Transverse colon (tissue), 4 donors: Measurements from ENCODE around the gene CEP162. TPM values are rescaled to one million over a fixed set of nuclear protein-coding genes. Genes with fewer than 3 reads are reported as not detected.

Experiments used
- DNase-seq: peaks from one replicate; pipeline ENCODE4 v3.0.0-alpha.2; 2019
- H3K27ac ChIP-seq, 4 donors: fragments of 200-600 bp; sonication (generic); 2 replicates each; pipeline ENCODE4 v1.5.1; 2016 to 2018; ENCODE audit warnings: inconsistent platforms in 4 of 4
- H3K27me3 ChIP-seq: fragments of 200-600 bp; sonication (generic); 2 replicates; pipeline ENCODE4 v1.5.1; 2017; ENCODE audit warnings: inconsistent platforms
- H3K36me3 ChIP-seq, 4 donors: fragments of 200-600 bp; sonication (generic); 2 replicates each; pipeline ENCODE4 v1.5.1; 2017 to 2019; ENCODE audit warnings: inconsistent platforms in 4 of 4
- H3K4me1 ChIP-seq, 4 donors: fragments of 200-600 bp; sonication (generic); 2 replicates each; pipeline ENCODE4 v1.5.1; 2017 to 2020; ENCODE audit warnings: inconsistent platforms in 4 of 4
- H3K4me3 ChIP-seq, 4 donors: fragments of 200-600 bp; sonication (generic); 1 replicate in 1 of 4; 2 replicates in 3 of 4; pipeline versions ENCODE4 v1.5.1 to v1.6.1; 2017 to 2019; ENCODE audit warnings: inconsistent platforms in 4 of 4
- H3K9me3 ChIP-seq, 2 donors: fragments of 200-600 bp; sonication (generic); 2 replicates each; pipeline ENCODE4 v1.5.1; 2017 to 2019; ENCODE audit warnings: inconsistent platforms in 2 of 2
- EP300 ChIP-seq: sonication (generic); formaldehyde crosslinking; IDR thresholded peaks from one replicate; pipeline ENCODE4 v1.6.1; 2017; ENCODE audit warnings: antibody characterized with exemption, low read depth
- POLR2A ChIP-seq: fragments of 450-650 bp; IDR thresholded peaks from one replicate; pipeline ENCODE4 v1.6.1; 2016; ENCODE audit warnings: antibody characterized with exemption, mild to moderate bottlenecking, moderate library complexity
- POLR2AphosphoS5 ChIP-seq, 3 donors: sonication (generic); formaldehyde crosslinking; IDR thresholded peaks; one replicate each; pipeline ENCODE4 v1.6.1; 2016; ENCODE audit warnings: antibody characterized with exemption in 3 of 3
- WGBS, 2 donors: methylation state at CpG; one replicate each; pipeline ENCODE4 v1.1.5; 2018; ENCODE audit warnings: low coverage in 1 of 2; 5-methylcytosine and 5-hydroxymethylcytosine counted together
- in situ Hi-C, 4 donors: fragments of 200-750 bp; cut with MboI; loops; one replicate each; pipeline versions ENCODE4 v1.15.0 to v1.15.1; 2017; ENCODE audit warnings: low sequenced_read_pairs in 3 of 4, low pct_ligation_motif_present in 1 of 4, low pct_unique_long_range_greater_than_20kb in 1 of 4
- intact Hi-C: fragments of 100-400 bp; cut with DNase I; formaldehyde crosslinking; loops from one replicate; pipeline ENCODE4 v1.15.1; 2023; ENCODE audit warnings: low total_unique reads
- total RNA-seq, 4 donors: library from RNA; depleted of rRNA; stranded (reverse); fragments of >200 nt; gene quantifications; one replicate each; pipeline ENCODE4 v1.1.0, GENCODE V29; 2016
- TF ChIP-seq, protein P1 (sequence below), 5 experiments: fragments of 200-600 bp in 3 of 5; fragments of 450-650 bp in 2 of 5; sonication (generic) in 3 of 5; IDR thresholded peaks; 1 replicate in 2 of 5; 2 replicates in 3 of 5; pipeline ENCODE4 v1.5.1; 2016 to 2017; ENCODE audit warnings: antibody characterized with exemption in 5 of 5, inconsistent platforms in 3 of 5, mild to moderate bottlenecking in 2 of 5, moderate library complexity in 1 of 5

CEP162 gene
- total RNA-seq, 4 donors from 2014 or later = 8.2 to 45.0 (median 9.7) TPM

DNA sequence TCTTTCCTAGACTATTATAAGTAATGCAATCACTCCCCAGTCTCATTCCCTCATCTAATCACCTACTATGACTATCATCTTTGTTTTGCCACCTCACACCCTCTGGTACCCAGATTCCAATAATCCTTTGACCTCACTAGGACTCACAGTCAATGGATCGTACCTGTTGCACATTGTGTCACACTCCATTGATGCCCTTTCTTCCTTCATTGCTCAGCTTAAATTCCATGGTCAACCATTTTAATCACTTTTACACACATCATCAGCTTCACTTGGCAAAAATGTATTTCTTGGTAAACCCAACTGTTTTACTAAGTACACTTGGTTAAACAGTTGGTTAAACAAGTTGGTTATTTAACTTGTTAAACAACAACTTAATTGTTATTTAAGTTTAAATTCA lies 44.0 kb downstream of the CEP162 start:
- in situ Hi-C loops = no loop called here
- Histone ChIP-seq H3K27me3 (no peaks in the 10 kb centered on the region), H3K27ac (no peak overlapping the region), H3K9me3 (no peaks in the 10 kb centered on the region), H3K36me3 (no peaks in the 10 kb centered on the region), H3K4me3 (no peak overlapping the region), H3K4me1 (no peaks in the 10 kb centered on the region)
- no peak for DNase-seq
- TF ChIP-seq POLR2A = no peak
- 100% methylated on average over 1 of the region's 1 CpG for WGBS, 2 donors
- intact Hi-C loops = no loop called here

DNA sequence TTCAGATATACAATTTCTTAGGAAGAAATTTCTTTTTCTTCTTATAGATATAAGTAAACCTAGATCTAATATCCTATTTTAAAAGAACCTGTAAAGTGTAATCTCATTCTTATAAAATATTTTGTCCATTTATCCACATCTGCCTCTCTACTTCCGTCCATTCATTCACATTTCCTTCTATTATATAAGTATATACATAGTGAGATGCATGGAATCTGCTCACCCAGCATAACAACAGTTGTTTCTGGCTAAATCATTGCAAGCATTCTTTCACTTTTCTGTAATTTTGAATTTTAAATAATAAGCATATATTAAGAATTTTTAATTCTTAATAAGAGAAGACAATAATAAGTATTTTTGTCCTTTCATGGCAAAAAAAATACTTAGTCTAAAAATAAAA lies 45.4 kb downstream of the CEP162 start:
- DNase-seq = no peak
- TF ChIP-seq POLR2A (no peak), EP300 (no peak), POLR2AphosphoS5 (IDR thresholded peaks at IDR 0.05) (no peak)
- TF ChIP-seq, protein P1, sequence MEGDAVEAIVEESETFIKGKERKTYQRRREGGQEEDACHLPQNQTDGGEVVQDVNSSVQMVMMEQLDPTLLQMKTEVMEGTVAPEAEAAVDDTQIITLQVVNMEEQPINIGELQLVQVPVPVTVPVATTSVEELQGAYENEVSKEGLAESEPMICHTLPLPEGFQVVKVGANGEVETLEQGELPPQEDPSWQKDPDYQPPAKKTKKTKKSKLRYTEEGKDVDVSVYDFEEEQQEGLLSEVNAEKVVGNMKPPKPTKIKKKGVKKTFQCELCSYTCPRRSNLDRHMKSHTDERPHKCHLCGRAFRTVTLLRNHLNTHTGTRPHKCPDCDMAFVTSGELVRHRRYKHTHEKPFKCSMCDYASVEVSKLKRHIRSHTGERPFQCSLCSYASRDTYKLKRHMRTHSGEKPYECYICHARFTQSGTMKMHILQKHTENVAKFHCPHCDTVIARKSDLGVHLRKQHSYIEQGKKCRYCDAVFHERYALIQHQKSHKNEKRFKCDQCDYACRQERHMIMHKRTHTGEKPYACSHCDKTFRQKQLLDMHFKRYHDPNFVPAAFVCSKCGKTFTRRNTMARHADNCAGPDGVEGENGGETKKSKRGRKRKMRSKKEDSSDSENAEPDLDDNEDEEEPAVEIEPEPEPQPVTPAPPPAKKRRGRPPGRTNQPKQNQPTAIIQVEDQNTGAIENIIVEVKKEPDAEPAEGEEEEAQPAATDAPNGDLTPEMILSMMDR (IDR thresholded peaks at IDR 0.05) = no peak
- intact Hi-C loops (no loop called here), in situ Hi-C loops (no loop called here)
- Histone ChIP-seq H3K9me3 (no peaks in the 10 kb centered on the region), H3K4me1 (no peaks in the 10 kb centered on the region), H3K27ac (no peak overlapping the region), H3K4me3 (no peak overlapping the region), H3K27me3 (no peaks in the 10 kb centered on the region), H3K36me3 (no peaks in the 10 kb centered on the region)
- 82 to 91% methylated on average over 1 of the region's 1 CpG for WGBS, 2 donors

GRCh38 chr6:84177241-84177640 lies 50.2 kb downstream of the CEP162 start:
- peak; percentile 7 for DNase-seq
- in situ Hi-C loops = no loop called here

GRCh38 chr6:84172574-84172973 lies 54.9 kb downstream of the CEP162 start:
- 90 to 100% methylated on average over 1 of the region's 1 CpG for WGBS, 2 donors
- intact Hi-C loops = no loop called here
- in situ Hi-C loops = no loop called here

More at GRCh38 chr6:84177241-84177640, 50.2 kb downstream of the CEP162 start:
- H3K4me3 ChIP-seq = no peak overlapping the region
- no peaks in the 10 kb centered on the region for H3K4me1 ChIP-seq
- TF ChIP-seq, protein P1 (IDR thresholded peaks at IDR 0.05) = no peak
- TF ChIP-seq POLR2A (no peak), EP300 (no peak), POLR2AphosphoS5 (IDR thresholded peaks at IDR 0.05) (no peak)
- H3K27me3 ChIP-seq = no peaks in the 10 kb centered on the region
- no peaks in the 10 kb centered on the region for H3K9me3 ChIP-seq
- H3K27ac ChIP-seq = no peak overlapping the region
- intact Hi-C loops = no loop called here
- H3K36me3 ChIP-seq = peaks cover 0 to 13% (median 0%) of the 10 kb centered on the region in 4 donors
- WGBS, 2 donors = 67 to 89% methylated on average over 1 to 4 of the region's 4 CpGs

More at GRCh38 chr6:84172574-84172973, 54.9 kb downstream of the CEP162 start:
- H3K4me1 ChIP-seq = no peaks in the 10 kb centered on the region
- no peak overlapping the region for H3K4me3 ChIP-seq
- DNase-seq = no peak
- no peaks in the 10 kb centered on the region for H3K9me3 ChIP-seq
- H3K27me3 ChIP-seq = no peaks in the 10 kb centered on the region
- H3K36me3 ChIP-seq = peaks cover 0 to 18% (median 0%) of the 10 kb centered on the region in 4 donors
- H3K27ac ChIP-seq = no peak overlapping the region
- TF ChIP-seq EP300 = no peak
- TF ChIP-seq, protein P1 (IDR thresholded peaks at IDR 0.05) = no peak
- TF ChIP-seq POLR2AphosphoS5 (IDR thresholded peaks at IDR 0.05) = no peak
- no peak for TF ChIP-seq POLR2A
